HUES6 (cell line): Measurements from ENCODE around the gene LFNG.

Experiments used
- H3K27ac ChIP-seq: 2 replicates; pipeline ENCODE4 v1.7.0; 2013; ENCODE audit warnings: low read depth, mild to moderate bottlenecking, low read length, inconsistent platforms
- H3K27me3 ChIP-seq: 2 replicates; pipeline ENCODE4 v1.6.1; 2013; ENCODE audit warnings: low read length; ENCODE audit not compliant: control insufficient read depth, insufficient read depth
- H3K36me3 ChIP-seq: 2 replicates; pipeline ENCODE4 v1.6.1; 2013; ENCODE audit warnings: low read length; ENCODE audit not compliant: control insufficient read depth, insufficient read depth
- H3K4me1 ChIP-seq: 2 replicates; pipeline ENCODE4 v1.6.1; 2013; ENCODE audit warnings: low read length; ENCODE audit not compliant: control insufficient read depth, insufficient read depth
- H3K4me3 ChIP-seq: 2 replicates; pipeline ENCODE4 v1.5.1; 2013; ENCODE audit warnings: low read depth, low read length
- H3K9ac ChIP-seq: one replicate; pipeline ENCODE4 v1.6.1; 2013; ENCODE audit warnings: mild to moderate bottlenecking, low read length
- H3K9me3 ChIP-seq: 2 replicates; pipeline ENCODE4 v1.6.1; 2013; ENCODE audit warnings: low read depth, low read length; ENCODE audit not compliant: control insufficient read depth, insufficient read depth

LFNG gene

DNA sequence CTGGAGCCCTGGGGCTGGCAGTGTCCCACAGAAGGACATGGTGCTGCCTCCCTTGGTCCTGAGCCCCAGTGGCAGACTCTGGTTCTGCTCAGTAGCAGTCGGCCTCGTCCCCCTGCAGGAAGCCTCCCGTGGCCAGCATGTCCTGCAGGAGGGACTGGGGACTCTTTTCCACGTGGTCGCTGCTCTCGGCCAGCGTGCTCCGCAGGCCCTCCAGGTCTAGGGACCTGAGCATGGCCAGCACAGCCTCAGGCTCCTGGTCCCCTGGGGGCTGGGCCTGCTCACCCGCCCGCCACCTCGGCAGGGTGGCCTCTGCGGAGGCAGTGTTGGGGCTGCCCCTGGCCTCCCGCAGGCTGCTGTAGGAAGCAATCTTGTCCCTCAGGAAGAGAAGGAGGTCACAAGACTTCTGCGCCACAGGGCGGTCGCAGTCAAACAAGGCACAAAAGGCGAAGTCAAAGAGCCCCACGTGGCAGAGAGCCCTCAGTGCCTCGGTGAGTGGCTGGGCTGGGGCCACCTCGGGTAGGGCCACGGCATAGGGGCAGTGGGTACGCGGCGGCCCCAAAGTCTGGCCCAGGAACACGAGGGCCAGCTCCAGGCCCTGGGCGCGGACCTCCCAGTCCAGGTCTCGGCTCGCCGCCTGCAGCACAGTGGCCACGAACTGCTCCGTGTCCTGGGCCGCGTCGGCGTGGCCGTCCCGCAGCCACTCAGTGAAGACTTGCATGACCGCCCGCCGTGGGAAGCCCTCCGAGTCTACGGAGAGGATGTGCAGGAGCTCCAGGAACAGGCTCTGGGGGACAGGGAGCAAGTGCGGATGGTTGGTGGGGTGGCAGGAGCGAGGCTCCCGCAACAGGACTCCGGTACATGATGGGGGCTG is 18.6 kb downstream of the LFNG start:
- Histone ChIP-seq H3K27ac (no peak overlapping the region), H3K4me1 (no peaks in the 10 kb centered on the region), H3K9me3 (no peaks in the 10 kb centered on the region), H3K9ac (no peak overlapping the region), H3K36me3 (peaks cover 54% of the 10 kb centered on the region), H3K27me3 (no peaks in the 10 kb centered on the region), H3K4me3 (no peak overlapping the region)

DNA sequence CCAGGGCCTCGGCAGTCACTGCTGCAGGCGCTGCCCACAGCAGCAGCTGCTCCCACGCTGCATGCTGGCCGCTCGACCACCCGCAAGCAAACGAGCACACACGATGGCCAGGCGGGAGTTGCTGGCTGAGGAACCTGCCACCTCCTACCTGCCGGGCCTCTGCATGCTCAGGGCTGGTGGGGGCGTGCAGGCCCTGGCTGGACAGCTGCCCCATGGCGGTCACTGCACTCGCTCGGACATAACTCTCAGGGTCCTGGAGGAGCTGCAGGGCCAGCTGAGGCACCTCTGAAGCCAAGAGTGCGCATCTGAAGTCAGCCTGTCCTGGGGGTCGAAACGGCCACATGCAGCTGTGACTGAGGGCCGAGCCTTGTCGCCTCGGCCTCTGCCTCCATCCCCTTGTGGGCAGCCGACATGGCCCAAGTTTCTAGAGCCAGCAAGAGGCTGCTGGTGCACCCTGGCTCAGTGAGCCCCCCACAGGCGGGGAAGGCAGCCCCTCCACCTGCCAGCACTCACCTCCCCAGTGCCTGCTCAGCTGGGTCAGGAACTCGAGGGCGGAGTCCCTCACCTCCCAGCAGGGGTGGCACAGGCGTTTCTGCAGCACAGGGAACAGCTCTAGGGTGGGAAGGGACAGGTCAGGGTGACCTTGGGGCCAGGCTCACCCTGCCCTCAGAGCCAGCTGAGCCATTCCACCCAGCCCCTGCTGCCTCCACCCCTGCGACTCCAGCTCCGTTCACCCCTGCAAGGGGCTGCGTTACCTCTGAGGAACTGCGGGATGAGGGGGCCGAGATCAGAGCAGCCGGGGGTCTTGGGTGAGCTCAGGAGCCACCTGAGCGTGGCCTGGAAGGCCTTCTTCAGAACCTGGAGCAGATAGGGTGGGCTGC is 19.7 kb downstream of the LFNG start:
- no peaks in the 10 kb centered on the region for H3K27me3 ChIP-seq
- H3K9ac ChIP-seq: no peak overlapping the region
- H3K27ac ChIP-seq: no peak overlapping the region
- H3K9me3 ChIP-seq: no peaks in the 10 kb centered on the region
- H3K4me1 ChIP-seq: no peaks in the 10 kb centered on the region
- no peak overlapping the region for H3K4me3 ChIP-seq
- H3K36me3 ChIP-seq: peaks cover 64% of the 10 kb centered on the region

DNA sequence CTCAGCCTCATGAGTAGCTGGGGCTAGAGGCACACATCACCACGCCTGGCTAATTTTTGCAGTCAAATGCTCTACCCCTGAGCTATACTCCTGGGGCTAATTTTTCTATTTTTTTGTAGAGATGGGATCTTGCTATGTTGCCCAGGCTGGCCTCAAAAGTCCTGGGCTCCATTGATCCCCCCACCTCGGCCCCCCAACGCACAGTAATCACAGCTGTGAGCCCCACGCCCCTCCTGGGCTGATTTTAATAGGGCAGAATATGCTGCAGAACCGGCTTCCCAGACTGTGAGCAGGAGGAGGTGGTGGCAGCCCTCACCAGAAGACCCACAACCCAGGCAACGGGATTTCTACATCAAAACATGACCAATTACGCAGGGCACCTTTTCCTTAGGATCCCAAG is 20.6 kb downstream of the LFNG start:
- no peak overlapping the region for H3K27ac ChIP-seq

DNA sequence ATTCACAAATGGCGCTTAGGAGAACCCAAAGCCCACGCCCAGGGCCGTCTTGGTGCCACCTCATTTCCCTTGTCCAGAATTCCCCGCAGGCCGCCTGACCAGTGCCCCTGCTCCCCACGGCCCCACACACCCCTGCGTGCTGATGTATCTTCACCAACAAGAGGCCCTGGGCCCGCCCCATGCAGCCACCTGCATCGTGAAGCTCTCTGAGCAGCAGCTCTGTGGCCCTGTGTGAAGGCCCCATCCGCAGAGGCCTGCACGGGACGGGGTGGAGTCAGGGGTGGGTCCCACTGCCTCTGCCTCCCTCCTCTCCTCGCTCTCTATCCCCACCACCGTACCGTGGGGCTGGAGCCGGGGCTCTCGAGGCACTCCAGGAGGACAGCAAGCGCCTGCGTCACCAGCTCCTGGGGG is 21.1 kb downstream of the LFNG start:
- H3K9ac ChIP-seq: no peak overlapping the region
- H3K4me1 ChIP-seq: no peaks in the 10 kb centered on the region
- H3K36me3 ChIP-seq: peaks cover 73% of the 10 kb centered on the region
- no peak overlapping the region for H3K27ac ChIP-seq
- H3K4me3 ChIP-seq: no peak overlapping the region
- H3K9me3 ChIP-seq: no peaks in the 10 kb centered on the region
- no peaks in the 10 kb centered on the region for H3K27me3 ChIP-seq

More for the DNA sequence above, 20.6 kb downstream of the LFNG start:
- H3K9ac ChIP-seq: no peak overlapping the region
- no peaks in the 10 kb centered on the region for H3K27me3 ChIP-seq
- no peak overlapping the region for H3K4me3 ChIP-seq
- H3K4me1 ChIP-seq: no peaks in the 10 kb centered on the region
- peaks cover 72% of the 10 kb centered on the region for H3K36me3 ChIP-seq
- H3K9me3 ChIP-seq: no peaks in the 10 kb centered on the region

DNA sequence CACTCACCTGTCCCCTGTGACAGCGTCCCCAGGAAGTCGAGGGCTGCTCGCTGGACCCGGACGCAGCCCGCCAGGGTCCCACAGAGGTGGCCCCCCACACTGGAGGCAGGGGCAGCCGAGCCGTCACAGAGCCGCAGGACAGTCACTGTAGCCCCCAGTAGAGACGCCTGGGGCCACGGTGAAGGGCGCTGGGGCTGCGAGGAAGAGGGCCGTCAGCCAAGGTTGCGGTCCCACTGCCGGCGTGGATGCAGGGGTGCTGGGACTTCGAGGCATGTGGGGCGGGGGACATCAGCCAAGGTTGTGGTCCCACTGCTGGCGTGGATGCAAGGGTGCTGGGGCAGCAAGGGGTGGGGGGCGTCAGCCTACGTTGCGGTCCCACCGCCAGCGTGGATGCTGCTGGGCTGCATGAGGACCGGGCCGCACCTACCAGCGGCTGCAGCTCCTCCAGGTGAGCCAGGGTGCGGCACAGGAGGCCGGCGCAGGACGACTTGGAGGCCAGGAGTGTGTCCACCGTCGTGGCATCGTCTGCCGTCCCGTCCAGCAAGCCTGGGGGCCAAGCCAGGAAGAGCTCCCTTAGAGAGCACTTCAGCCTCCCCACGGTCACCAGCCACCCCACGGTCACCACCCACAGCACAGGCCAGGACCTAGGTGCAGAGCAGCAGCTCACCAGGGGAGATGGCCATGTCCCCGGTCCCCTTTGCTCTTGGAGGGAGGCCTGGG is 21.9 kb downstream of the LFNG start:
- no peak overlapping the region for H3K9ac ChIP-seq
- H3K36me3 ChIP-seq: peaks cover 81% of the 10 kb centered on the region
- no peaks in the 10 kb centered on the region for H3K27me3 ChIP-seq
- H3K27ac ChIP-seq: no peak overlapping the region
- H3K4me1 ChIP-seq: no peaks in the 10 kb centered on the region
- H3K4me3 ChIP-seq: no peak overlapping the region
- H3K9me3 ChIP-seq: no peaks in the 10 kb centered on the region

DNA sequence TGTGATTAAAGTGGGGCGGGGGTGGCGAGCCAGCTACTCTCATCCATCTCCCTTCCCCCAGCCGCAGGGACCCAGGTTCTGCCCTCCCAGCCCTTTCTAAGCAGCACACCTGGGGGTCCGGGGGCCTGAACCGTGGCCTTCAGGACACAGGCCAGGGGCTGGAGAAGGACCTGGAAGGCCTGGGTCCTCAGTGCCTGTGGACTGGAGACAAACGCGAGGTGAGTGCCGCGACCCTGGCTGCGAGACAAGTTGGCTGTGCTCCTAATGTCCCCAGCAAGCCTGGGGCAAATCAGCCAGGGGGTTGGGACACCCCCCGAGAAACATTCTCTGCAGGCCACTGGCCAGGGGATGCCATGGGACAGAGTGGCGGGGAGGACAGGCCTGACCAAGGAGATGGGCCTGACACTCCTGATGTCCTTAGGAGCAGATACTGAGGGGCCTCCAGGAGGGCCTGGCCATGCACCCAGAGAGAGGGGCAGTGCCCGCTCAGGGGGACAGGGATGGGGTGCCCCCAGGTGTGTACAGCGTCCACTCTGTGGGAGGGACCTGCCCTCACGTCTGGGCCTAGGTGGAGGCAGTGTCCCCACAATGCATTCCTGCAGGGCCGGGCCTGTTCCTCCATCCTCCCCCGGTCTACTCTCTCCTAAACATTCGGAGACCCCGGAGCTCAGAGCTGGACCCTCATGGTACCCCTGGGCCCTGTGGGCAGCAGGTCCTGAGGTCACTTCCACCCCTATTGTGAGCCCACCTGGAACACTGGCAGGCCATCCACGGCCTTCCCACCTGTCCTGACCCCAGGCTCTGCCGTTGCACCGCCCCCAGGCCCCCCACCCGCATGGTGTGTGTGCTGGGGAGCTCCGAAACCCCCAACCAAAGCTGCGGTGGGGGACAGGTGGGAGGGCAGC is 22.7 kb downstream of the LFNG start:
- no peak overlapping the region for H3K4me3 ChIP-seq
- H3K4me1 ChIP-seq: no peaks in the 10 kb centered on the region
- no peaks in the 10 kb centered on the region for H3K27me3 ChIP-seq
- H3K9me3 ChIP-seq: no peaks in the 10 kb centered on the region
- H3K27ac ChIP-seq: no peak overlapping the region
- no peak overlapping the region for H3K9ac ChIP-seq
- peaks cover 88% of the 10 kb centered on the region for H3K36me3 ChIP-seq

DNA sequence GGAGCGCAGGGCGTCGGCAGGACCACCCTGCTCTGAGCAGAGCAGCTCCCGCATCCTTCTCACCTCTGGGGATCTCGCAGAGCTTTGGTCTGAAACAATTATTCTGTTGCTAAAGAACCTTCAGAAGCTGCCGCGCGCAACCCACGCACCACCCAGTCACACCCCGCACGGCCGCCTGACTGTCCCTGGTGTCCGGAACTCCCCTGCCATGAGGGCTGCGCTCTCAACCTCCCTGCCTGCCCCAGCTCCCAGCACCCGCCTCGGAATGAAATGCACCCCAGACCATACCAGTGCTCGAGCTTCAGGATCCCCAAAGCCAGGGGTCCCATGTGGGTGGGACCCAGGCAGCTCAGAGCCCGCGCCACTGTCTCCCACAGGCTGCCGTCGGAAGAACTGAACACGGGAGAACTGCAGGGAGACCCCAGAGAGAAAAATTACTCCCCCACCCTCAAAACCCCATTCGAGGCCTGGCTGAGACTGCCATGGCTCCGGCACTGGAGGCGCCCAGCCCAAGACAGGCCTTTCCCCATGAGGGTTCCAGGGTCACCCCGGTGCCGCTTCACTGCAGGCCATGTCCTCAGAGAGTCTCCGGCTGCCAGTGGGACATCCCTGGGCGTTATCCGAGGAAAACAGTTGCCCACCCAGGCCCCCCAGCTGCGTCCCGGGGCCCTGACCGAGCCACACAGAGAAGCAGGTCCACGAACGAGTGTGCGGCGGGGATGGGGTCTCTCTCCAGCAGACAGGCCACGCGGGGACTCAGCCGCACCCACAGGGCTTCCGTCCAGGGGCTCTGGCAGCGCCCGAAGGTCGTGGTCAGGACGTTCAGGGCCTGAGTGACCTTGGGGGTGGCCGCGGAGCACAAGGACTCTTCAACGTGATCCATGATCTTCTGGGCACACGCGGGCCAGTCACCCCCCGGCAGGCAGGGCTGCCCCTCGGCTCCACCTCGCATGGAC is 23.6 kb downstream of the LFNG start:
- no peak overlapping the region for H3K27ac ChIP-seq

DNA sequence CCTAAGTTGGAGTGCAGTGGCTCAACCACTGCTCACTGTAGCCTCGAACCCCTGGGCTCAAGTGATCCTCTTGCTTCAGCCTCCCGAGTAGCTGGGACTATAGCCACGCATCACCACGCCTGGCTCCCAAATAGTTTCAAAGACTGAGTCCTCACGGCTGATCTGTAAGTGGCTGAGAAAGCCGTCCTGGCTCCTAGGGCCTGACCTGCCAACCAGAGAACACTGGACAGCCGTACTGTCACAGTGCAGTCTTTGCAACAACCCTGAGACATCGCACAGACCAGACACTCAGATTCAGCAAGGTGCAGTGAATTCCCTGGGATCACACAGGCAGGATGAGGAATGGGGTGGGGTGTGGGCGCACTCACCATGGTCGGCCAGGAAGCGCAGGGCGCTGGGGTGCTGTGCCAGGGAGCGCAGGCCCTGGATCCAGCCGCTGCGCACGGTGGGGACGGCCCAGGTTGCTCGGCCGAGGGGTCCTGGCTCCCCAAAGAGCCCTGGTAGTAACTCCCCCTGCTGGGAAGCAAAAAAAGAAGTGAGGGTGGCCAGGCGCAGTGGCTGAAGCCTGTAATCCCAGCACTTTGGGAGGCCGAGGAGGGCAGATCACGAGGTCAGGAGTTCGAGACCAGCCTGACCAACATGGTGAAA is 25.1 kb downstream of the LFNG start:
- Histone ChIP-seq H3K27ac (no peak overlapping the region), H3K36me3 (peaks cover 76% of the 10 kb centered on the region)

More for the DNA sequence above, 23.6 kb downstream of the LFNG start:
- Histone ChIP-seq H3K27me3 (no peaks in the 10 kb centered on the region), H3K9ac (no peak overlapping the region), H3K4me3 (no peak overlapping the region), H3K4me1 (no peaks in the 10 kb centered on the region), H3K9me3 (no peaks in the 10 kb centered on the region), H3K36me3 (peaks cover 89% of the 10 kb centered on the region)

DNA sequence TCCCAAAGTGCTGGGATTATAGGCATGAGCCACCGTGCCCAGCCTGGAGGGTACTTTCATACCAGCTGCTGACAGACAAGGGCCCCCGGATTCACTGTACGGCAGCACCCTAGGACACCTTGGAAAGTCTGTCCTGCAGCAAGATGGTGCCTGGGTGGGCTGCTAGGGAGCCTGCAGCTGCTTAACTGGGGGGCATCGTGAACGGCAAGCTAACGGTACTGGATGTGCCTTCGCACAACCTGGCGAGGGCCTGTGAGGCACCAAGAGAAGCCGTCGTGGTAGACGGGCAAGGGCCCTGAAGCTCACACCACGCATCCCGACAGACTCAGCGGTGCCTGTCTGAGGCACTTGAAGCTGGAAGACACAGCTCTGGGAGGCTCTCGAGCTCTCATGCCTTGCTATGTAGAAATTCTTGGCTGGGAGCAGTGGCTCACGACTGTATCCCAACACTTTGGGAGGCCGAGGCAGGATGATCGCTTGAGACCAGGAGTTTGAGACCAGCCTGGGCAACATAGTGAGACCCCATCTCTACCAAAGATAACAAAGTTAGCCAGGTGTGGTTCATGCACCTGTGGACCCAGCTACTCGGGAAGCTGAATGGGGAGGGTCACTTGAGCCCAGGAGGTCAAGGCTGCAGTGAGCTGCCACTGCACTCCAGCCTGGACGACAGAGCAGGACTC is 26.3 kb downstream of the LFNG start:
- no peak overlapping the region for H3K4me3 ChIP-seq
- H3K36me3 ChIP-seq: peaks cover 70% of the 10 kb centered on the region
- H3K27me3 ChIP-seq: no peaks in the 10 kb centered on the region
- H3K9ac ChIP-seq: no peak overlapping the region
- no peaks in the 10 kb centered on the region for H3K9me3 ChIP-seq
- no peak overlapping the region for H3K27ac ChIP-seq
- H3K4me1 ChIP-seq: no peaks in the 10 kb centered on the region

More for the DNA sequence above, 25.1 kb downstream of the LFNG start:
- Histone ChIP-seq H3K9me3 (no peaks in the 10 kb centered on the region), H3K4me1 (no peaks in the 10 kb centered on the region), H3K4me3 (no peak overlapping the region), H3K9ac (no peak overlapping the region), H3K27me3 (no peaks in the 10 kb centered on the region)
